ENCODE data around the gene NLGN4Y. TPM values are rescaled to one million over a fixed set of nuclear protein-coding genes. Genes with fewer than 3 reads are reported as not detected.

The NLGN4Y gene
- total and polyA plus RNA-seq, 4 donors: 2.9 to 5.3 TPM; not detected in 2

- TF ChIP-seq REST (IDR thresholded peaks at IDR 0.05) (no peak), RAD21 (IDR thresholded peaks at IDR 0.05) (no peak), ATF3 (IDR thresholded peaks at IDR 0.05) (no peak)
These were observed 77.0 kb downstream of the NLGN4Y start (continued) for GRCh38 chrY:14601372-14601771.

GRCh38 chrY:14617625-14618024, 93.3 kb downstream of the NLGN4Y start:
- no peaks in the 10 kb centered on the region for H3K4me1 ChIP-seq (ENCODE audit: control insufficient read depth in 4 of 4, insufficient read depth in 4 of 4, low read length in 3 of 4)
- TF ChIP-seq ATF3 (IDR thresholded peaks at IDR 0.05) (no peak), RXRA (IDR thresholded peaks at IDR 0.05) (no peak), TAF1 (conservative IDR thresholded peaks at IDR 0.05) (no peak), REST (IDR thresholded peaks at IDR 0.05) (no peak), HNF4A (conservative IDR thresholded peaks at IDR 0.05) (no peak), FOXA1 (IDR thresholded peaks at IDR 0.05) (no peak), FOXA2 (IDR thresholded peaks at IDR 0.05) (no peak), GABPA (IDR thresholded peaks at IDR 0.05 in 1 of 2, conservative IDR thresholded peaks at IDR 0.05 in 1 of 2) (no peak), JUND (IDR thresholded peaks at IDR 0.05) (no peak), NR2F2 (IDR thresholded peaks at IDR 0.05) (no peak), HNF4G (IDR thresholded peaks at IDR 0.05) (no peak), YY1 (IDR thresholded peaks at IDR 0.05) (no peak), SP1 (IDR thresholded peaks at IDR 0.05) (no peak), EGR1 (IDR thresholded peaks at IDR 0.05; ENCODE audit: low read depth in 2 of 2) (no peak), RAD21 (IDR thresholded peaks at IDR 0.05) (no peak)
- TF ChIP-seq, protein P1, sequence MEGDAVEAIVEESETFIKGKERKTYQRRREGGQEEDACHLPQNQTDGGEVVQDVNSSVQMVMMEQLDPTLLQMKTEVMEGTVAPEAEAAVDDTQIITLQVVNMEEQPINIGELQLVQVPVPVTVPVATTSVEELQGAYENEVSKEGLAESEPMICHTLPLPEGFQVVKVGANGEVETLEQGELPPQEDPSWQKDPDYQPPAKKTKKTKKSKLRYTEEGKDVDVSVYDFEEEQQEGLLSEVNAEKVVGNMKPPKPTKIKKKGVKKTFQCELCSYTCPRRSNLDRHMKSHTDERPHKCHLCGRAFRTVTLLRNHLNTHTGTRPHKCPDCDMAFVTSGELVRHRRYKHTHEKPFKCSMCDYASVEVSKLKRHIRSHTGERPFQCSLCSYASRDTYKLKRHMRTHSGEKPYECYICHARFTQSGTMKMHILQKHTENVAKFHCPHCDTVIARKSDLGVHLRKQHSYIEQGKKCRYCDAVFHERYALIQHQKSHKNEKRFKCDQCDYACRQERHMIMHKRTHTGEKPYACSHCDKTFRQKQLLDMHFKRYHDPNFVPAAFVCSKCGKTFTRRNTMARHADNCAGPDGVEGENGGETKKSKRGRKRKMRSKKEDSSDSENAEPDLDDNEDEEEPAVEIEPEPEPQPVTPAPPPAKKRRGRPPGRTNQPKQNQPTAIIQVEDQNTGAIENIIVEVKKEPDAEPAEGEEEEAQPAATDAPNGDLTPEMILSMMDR (IDR thresholded peaks at IDR 0.05; ENCODE audit: low read depth, low read length, missing input control): no peak
- TF ChIP-seq, protein P2, sequence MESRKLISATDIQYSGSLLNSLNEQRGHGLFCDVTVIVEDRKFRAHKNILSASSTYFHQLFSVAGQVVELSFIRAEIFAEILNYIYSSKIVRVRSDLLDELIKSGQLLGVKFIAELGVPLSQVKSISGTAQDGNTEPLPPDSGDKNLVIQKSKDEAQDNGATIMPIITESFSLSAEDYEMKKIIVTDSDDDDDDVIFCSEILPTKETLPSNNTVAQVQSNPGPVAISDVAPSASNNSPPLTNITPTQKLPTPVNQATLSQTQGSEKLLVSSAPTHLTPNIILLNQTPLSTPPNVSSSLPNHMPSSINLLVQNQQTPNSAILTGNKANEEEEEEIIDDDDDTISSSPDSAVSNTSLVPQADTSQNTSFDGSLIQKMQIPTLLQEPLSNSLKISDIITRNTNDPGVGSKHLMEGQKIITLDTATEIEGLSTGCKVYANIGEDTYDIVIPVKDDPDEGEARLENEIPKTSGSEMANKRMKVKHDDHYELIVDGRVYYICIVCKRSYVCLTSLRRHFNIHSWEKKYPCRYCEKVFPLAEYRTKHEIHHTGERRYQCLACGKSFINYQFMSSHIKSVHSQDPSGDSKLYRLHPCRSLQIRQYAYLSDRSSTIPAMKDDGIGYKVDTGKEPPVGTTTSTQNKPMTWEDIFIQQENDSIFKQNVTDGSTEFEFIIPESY (IDR thresholded peaks at IDR 0.05): no peak
- TF ChIP-seq, protein P3, sequence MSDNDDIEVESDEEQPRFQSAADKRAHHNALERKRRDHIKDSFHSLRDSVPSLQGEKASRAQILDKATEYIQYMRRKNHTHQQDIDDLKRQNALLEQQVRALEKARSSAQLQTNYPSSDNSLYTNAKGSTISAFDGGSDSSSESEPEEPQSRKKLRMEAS (IDR thresholded peaks at IDR 0.05): no peak
- H3K4me3 ChIP-seq (ENCODE audit: low read depth in 1 of 3, low read length in 3 of 3): no peak overlapping the region
- 72% methylated on average over 1 of the region's 1 CpG for WGBS
- no peaks in the 10 kb centered on the region for H3K9me3 ChIP-seq (ENCODE audit: control insufficient read depth in 4 of 4, low read length in 3 of 4)
- H3K27me3 ChIP-seq (ENCODE audit: control insufficient read depth in 4 of 4, insufficient read depth in 4 of 4, low read length in 3 of 4): no peaks in the 10 kb centered on the region
- no peaks in the 10 kb centered on the region for H3K36me3 ChIP-seq (ENCODE audit: control insufficient read depth in 4 of 4, insufficient read depth in 3 of 4, low read depth in 1 of 4, low read length in 3 of 4)
- DNase-seq (ENCODE audit: low spot score): no peak
- no peak overlapping the region for H3K27ac ChIP-seq (ENCODE audit: low read depth in 1 of 2, low read length in 2 of 2)
- H3K9ac ChIP-seq (ENCODE audit: low read depth in 1 of 2, low read length in 2 of 2): no peak overlapping the region

All from liver (tissue), 9 donors.